Activated CD4-positive, alpha-beta T cell treated with anti-CD3 and anti-CD28 coated beads for 1 hour (primary cell): ENCODE measurements around the gene C5orf47.

Experiments
- DNase-seq: peaks from one replicate; pipeline ENCODE4 v3.0.0-alpha.2; 2020

Gene C5orf47, protein sequence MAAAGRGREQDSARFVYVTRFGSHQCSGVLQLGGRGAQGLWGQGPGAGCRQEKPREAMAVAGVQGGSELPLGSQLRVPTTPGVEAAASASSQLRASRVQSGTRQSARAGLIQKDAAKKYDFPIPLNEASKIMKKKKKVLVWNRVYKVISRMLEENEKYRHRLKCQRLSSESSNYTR

GRCh38 chr5:173988554-173989431 lies at the start of gene C5orf47:
TSS of gene C5orf47 (plus strand) at chr5:173989170. CDS start at chr5:173989264, 94 bp downstream.
- no peak for DNase-seq

DNA sequence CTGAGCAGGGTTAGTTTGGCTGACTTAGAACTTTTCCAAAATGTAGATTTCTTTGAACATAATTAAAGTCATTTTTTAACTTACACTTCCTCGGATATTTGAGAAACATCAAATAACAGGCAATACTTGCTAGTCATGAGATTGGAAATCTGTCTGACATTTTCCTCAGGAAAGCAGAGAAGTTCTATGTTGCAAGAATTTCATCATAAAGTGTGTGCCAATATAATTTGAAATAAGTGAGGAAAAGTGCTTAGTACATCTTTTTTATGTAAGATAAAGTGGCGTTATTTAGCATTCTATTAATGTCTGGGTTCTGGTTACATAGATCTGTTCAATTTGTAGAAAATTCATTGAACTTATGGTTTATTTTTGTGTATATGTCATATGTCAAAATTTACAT lies 48.7 kb upstream of the C5orf47 start:
- no peak for DNase-seq

DNA sequence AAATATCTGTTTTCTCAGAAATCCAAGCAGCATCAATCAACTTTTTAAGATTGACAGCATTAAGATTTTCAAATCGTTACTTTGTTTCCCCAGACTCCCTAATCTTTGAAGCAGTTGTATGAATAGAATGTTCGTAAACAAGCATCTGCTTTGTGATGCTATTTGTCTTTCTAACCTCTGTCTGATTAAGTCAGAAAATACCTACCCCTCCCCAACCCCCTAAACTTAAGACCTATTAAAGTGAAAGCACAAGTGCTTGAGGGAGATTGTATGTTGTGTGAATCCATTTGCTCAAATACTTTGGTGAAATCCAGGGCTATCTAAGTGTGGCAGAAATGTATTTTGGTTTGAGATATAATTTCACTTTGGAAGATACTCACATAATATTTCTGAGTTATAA lies 47.9 kb upstream of the C5orf47 start:
- no peak for DNase-seq

DNA sequence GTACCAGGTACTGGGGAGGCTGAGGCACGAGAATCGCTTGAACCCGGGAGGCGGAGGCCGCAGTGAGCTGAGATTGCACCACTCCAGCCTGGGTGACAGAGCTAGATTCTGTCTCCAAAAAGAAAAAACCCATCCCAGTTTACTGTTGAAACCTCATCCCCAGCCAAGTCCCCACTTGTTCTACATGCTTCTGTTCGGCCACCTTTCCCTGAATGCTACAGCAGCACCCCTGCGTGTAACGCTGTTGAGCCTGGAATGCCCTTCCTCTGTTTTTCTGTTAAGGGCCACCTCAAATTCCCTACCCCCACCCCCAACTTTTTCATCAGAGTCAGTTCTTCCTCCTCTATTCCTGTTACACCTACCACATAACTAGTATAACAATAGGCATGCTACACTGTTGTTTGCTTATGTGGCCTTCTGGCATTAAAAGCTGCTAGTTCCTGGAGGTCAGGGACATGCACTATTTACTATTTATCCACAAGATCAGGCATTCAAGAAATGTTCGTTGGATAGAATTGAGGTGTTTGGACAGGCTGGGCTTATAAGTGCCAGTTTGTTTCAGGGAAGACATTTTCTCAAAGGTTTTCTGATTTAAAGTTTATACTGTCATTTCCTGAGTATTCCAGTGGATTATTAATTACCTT lies 47.1 kb upstream of the C5orf47 start:
- no peak for DNase-seq

- DNase-seq: no peak
Measured at GRCh38 chr5:173944511-173944910, 44.5 kb upstream of the C5orf47 start.

DNA sequence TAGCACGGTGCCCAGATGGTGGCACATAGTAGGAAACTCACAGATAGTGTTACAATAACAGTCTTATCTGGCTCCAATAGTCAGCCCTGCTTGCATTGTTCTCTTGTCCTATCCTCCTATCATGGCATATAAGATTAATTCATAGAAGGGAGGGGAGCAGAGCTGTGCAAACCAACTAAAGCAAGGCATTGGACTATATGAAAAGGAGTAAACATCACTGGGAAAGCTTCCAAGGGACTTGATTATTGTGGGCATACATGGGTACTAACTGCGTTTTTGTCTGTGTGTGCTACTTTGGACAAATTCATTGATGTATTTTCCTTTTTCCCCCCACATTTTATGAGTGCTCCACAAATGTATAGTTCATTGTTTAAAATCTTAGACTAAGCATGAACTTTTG lies 43.8 kb upstream of the C5orf47 start:
- no peak for DNase-seq

DNA sequence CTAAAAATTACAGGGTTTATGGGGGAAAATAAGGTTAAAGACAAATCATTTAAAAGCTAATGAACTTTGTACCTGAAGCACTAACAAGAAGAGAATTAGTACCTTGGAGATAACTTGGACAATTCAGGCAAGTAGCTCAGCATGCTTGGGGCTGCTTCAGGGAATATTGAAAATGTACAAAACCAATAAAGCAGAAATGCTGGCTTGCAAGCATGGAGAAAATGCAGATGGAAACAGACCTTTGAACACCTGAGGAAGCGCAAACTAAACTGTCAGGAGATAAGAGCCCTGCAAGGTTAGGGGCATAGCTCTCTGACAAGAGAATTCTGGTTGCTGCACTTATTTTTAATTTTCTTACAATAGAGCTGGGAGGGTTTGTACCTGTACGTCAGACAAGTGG lies 42.6 kb upstream of the C5orf47 start:
- no peak for DNase-seq

- no peak for DNase-seq
Measured at GRCh38 chr5:173950829-173951228, 38.1 kb upstream of the C5orf47 start.

DNA sequence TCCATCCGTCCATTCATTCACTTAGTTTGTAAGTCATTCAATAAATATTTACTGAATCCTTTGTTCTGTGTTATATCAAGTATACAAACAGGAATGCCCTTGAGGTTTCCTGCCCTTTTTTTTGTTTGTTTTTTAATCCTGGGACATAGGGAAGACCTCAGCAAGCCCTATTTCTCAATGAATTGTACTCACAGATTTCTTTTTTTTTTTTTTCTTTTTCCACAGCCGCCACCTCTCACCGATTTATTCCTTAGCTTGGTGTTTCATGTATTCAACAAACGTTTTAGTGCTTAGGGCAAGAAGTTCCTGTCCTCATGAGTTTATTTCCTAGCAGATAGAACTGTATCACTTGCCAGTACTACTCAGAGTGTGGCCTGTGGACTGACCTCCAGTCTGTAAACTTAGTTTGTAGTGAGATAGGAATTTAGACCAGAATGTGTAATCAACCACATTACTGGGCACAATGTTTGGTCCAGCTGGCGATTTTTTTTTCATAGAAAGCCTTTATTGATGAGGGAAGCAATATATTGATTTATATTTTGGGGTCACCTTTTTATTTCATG lies 35.4 kb upstream of the C5orf47 start:
- no peak for DNase-seq

DNA sequence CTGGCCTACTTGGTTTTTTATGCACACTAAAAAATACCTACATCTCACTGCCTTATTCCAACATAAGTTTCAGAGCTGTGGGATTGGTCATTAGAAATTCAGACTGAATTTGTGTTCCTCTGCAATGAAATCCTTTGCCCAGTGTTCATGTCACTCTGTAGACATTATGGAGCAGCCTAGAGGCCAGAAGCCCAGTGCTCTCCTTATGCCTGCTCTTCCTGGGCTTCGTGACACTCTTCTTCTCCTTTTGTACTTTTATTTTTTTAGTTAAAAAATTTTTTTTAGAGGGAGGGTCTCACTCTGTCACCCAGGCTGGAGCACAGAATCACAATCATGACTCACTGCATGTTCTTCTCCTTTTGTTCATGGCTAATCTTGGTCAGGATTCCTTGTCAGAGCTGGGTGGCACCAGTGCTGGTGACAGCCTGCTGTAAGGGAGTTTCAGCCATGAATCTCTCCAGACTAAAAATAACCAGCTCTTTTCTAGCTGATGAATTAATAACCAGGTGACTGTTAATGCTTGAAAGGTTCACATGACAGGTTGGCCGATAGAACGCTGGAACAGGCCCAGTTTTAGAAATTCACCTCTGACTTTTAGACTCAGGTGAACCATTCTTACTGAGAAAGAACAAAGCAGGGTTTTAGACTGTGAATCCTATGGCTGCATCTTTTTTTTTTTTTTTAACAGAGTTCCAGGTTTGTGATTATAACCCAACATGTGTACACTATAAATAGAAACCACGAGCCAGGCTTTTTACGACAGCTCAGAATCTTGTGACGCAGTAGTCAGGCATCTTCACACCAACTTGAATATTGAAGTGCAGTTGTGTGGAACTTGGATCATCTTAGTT lies 34.1 kb upstream of the C5orf47 start:
- DNase-seq: no peak

DNA sequence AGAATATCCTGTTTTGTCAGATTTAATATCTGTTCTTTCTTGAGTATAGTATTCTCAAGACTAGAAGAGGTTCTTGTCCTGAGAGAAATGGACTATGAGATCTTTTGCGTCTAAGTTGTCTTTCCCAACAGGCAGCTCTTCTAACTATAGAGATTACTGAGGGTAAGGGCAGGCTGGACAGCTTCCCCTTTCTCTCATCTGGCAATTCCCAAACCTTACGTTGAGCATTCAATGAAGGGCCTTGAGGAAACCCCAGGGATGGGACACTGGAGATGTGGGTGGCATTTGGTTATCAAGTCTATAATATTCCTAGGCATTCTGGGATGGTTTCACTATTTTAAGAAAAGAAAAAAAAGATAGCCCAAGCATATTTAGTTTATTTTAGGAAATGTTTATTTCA lies 28.0 kb upstream of the C5orf47 start:
- DNase-seq: no peak

GRCh38 chr5:173961418-173961817 lies 27.6 kb upstream of the C5orf47 start:
- DNase-seq: no peak

DNA sequence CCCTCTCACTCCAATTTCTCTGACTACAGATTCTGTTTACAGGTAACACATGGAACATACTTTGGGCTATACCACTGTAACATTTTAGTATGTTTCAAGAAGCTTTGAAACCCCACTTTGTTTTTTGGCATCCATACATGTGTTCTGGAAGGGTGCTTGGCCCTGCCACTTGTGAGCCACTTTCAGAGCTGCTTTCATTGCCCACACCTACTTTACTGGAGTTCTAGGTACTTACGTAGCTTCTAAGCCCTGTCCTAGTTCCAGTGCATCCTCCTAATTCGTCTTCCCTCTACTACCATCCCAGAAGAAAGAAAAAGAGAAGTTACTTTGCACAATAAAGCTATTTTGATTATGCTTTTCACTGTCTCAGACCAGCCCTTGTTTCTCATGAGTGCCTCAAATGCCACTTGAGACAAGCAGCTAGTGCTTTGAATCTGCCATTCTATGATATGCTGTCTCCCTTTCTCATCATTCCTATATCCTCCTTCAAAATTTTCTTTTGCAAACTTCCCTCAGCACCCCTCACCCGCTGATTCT lies 26.5 kb upstream of the C5orf47 start:
- DNase-seq: no peak

GRCh38 chr5:173963182-173963838 lies 25.7 kb upstream of the C5orf47 start:
- DNase-seq: no peak

GRCh38 chr5:173963867-173964441 lies 25.0 kb upstream of the C5orf47 start:
- no peak for DNase-seq

DNA sequence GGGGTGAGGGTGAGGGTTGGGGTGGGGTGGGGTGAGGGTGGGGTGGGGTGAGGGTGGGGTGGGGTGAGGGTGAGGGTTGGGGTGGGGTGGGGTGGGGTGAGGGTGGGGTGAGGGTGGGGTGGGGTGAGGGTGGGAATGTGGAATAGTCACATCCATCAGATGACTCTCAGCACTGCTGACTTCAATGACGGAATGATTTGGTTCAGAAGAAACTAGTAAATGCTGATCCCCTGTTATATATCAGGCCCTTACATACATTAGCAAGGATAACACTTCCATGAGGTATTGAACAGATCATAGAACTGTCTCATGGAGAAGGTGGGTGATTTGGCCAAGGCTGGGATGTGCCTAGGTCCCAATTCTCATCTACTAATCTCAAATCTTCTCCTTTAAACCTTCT lies 24.5 kb upstream of the C5orf47 start:
- no peak for DNase-seq

GRCh38 chr5:173967241-173967640 lies 21.7 kb upstream of the C5orf47 start:
- DNase-seq: no peak

DNA sequence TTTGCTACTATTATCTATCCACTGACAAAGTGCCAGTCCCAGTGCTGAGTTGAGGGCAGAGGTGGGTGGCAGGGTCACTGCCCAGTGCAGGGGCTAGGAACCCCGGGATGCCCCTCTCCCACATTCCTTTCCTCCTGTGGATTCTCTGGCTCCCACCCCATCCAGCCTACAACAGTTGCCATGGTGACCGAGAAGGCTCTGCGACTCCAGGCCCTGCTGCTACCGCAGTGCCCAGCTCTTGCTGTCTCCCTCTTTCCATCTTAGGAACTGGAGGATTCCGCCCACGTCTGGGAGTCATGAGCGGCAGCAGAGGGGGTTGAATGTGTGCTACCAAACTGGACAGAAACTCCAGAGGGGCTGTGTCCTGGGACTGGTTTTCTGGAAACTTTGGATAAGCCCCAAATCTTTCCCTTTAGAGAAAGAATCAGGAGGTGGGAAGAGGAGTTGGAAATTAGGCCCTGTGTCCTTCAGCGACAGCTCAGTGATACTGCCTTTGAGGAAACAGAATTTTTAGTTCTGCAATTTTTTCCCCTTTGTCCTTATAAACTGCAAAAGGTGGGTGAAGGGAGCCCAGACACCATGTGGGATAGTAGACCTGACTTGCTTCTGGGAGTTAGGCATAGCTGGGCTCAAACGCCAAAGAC lies 20.7 kb upstream of the C5orf47 start:
- DNase-seq: no peak

DNA sequence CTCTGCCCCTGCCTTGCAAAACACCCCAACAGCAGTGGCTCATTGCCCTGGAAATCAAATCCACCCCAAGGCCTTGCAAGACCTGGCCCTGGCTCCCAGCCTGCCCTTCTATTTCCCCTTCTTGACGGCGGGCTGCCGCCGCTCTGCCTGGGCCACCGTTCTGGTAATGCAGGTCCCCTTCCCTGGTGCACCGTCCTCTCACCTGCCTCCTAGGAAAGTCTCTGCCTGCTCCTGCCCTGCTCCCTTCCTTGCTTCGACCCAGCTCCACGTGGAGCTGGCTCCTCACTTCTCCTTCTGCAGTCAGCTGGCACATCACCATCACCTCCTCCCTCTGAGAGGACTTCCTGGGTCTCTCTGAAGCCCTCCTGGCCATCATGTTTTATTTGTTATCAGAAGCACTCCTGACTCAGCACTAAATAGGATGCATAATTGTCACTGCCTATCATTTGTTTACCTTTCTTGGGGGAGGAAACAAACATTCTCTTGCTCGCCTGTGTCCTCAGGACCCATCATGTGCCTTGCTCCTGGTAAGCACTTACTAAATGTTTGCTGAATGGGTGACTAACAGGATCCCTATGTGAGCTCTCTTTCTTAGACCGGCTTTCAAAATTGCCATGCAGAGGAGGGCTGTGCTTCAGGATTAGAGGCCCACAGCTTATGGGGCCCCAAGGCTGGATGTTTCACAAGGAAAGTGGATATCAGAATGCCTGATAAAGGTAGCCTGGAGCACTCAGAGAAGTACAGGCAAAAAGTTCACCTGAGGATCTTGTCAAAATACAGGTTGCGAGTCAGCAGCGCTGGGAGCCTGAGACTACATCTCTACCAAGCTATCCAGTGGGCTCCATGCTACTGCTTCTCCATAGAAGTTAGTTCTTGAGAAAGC lies 19.6 kb upstream of the C5orf47 start:
- no peak for DNase-seq
